A673 (cell line): ENCODE data around the gene TMSB15A.

Experiments used
- EZH2 ChIP-seq: fragments of 200-600 bp; sonication (generic); IDR thresholded peaks from 2 replicates; pipeline ENCODE4 v1.6.1; 2017; ENCODE audit warnings: borderline replicate concordance, low read depth, mild to moderate bottlenecking, mixed read lengths, antibody characterized with exemption, low read length; ENCODE audit not compliant: poor library complexity, severe bottlenecking
- TF ChIP-seq, protein P1 (sequence below): fragments of 300-800, 200-600 bp; sonication (generic); conservative IDR thresholded peaks from 2 replicates; pipeline ENCODE4 v1.5.1; 2017; ENCODE audit warnings: low read depth, mild to moderate bottlenecking, antibody characterized with exemption, low read length, moderate library complexity, mixed read lengths

DNA sequence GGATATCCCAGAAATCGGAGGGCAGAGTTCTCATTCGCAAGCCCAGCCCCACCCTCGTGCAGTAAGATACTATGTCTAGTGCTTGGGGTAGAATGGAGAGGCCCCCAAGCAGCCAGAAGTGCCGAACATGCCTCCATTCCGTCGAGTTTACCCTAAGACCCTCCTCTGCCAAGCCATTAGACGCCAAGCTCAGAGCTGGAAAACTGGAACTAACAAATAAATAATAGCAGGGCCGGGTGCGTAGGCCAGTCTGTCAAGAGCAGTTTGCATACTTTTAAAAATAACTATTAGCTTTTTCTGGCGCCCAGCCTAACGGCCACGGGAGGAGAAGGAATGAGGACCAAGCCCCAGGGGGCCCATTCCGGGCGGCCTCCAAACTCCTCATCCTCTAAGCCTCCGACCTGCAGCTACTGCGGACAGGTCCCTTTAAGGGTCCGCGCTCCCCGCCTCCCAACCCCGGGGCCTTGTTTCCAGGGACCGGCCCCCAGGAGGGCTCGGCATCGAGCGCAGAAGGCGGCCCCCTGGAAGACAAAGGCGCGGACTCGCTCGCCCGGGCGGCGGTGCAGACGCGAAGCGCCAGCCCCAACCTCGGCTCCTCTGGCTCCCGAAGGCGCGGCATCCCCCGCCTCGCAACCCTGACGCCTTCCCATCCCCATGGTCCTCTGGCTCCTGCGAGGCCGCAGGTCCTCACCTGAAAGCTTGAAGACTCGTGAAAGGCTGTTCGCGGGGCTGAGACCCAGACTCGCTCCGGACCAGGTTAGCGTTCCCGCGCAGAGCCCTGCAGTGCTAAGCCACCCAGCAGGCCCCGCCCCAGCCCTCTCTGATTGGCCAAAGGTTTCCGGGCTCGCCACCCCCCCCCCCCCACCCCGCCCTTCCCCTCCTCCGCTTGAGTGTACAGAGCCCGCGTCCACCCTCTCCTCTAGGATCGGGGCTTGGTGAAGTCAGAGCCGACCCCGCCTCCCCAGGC, at the start of gene TMSB15A:
- TF ChIP-seq, protein P1, sequence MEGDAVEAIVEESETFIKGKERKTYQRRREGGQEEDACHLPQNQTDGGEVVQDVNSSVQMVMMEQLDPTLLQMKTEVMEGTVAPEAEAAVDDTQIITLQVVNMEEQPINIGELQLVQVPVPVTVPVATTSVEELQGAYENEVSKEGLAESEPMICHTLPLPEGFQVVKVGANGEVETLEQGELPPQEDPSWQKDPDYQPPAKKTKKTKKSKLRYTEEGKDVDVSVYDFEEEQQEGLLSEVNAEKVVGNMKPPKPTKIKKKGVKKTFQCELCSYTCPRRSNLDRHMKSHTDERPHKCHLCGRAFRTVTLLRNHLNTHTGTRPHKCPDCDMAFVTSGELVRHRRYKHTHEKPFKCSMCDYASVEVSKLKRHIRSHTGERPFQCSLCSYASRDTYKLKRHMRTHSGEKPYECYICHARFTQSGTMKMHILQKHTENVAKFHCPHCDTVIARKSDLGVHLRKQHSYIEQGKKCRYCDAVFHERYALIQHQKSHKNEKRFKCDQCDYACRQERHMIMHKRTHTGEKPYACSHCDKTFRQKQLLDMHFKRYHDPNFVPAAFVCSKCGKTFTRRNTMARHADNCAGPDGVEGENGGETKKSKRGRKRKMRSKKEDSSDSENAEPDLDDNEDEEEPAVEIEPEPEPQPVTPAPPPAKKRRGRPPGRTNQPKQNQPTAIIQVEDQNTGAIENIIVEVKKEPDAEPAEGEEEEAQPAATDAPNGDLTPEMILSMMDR, result no peak
- no peak for TF ChIP-seq EZH2
